ENCODE measurements around the gene LDLRAD4. TPM values are rescaled to one million over a fixed set of nuclear protein-coding genes. Genes with fewer than 3 reads are reported as not detected.

LDLRAD4 gene
- total RNA-seq, 1 donor from 2014 or later = 30.5 TPM

DNA sequence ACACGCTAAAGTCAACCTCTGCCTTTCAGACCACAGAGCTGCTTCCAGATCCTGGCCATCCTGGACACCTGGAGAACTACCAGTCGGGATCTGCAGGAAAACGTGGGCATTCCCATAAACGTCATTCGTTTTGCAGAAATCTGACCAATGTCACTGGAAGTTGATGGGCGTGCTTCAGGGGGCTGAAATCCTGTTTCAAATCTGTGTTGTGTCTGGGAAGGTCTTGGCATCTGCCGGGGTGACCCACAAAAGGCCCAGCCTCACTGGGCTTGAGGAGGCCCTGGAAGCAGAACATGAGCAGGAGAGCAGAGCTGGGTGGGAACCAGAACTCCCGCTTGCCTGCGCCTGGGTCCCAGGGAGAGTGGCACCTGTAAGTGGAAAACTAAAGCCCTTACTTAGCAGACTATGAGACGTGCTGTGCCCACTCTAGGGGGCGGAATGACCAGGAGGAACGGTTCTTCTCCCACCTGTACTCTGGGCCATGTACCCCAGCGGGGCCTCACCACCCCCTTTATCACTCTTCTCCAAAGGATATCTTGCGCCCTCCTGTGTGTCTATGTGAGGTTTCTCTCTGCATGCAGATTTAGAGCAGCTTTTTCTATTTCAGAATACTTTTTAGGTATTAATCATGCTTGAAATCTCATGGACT, 306.9 kb downstream of the LDLRAD4 start:
- Mint-ChIP-seq H3K4me3 (ENCODE audit: low read depth) (no peak overlapping the region), H3K4me1 (ENCODE audit: low read depth) (peaks cover 3% of the 10 kb centered on the region), H3K27ac (no peak overlapping the region), H3K36me3 (ENCODE audit: low read depth) (no peaks in the 10 kb centered on the region), H3K27me3 (ENCODE audit: low read depth) (no peaks in the 10 kb centered on the region), H3K9me3 (no peaks in the 10 kb centered on the region)
- DNase-seq (ENCODE audit: low spot score) = no peak
- intact Hi-C loops (cut with micrococcal nuclease) = no loop called here

DNA sequence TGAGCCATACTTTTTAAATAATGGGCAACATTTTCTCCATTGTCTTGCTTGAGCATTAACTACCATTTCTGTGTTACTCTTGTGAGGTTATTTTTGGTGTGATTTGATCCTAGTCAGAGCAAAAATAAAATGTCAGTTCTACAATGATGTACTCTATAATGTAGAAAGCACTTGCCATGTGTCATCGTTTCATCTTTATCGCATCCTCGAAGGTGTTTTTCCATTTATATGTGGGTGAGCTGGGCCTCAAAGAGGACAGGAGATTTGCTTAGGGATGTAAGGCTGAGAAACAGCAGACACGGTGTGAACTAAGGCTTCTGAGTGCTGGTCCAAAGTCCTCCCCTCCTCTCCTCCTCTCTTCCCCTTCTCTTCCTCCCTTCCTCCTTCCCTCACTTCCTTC, 308.0 kb downstream of the LDLRAD4 start:
- H3K27me3 Mint-ChIP-seq (ENCODE audit: low read depth) = no peaks in the 10 kb centered on the region
- no peak for DNase-seq (ENCODE audit: low spot score)
- no peaks in the 10 kb centered on the region for H3K36me3 Mint-ChIP-seq (ENCODE audit: low read depth)
- H3K9me3 Mint-ChIP-seq = no peaks in the 10 kb centered on the region
- peaks cover 3% of the 10 kb centered on the region for H3K4me1 Mint-ChIP-seq (ENCODE audit: low read depth)
- intact Hi-C loops (cut with micrococcal nuclease) = no loop called here
- peak overlapping the region; percentile 5 for H3K27ac Mint-ChIP-seq
- H3K4me3 Mint-ChIP-seq (ENCODE audit: low read depth) = no peak overlapping the region

DNA sequence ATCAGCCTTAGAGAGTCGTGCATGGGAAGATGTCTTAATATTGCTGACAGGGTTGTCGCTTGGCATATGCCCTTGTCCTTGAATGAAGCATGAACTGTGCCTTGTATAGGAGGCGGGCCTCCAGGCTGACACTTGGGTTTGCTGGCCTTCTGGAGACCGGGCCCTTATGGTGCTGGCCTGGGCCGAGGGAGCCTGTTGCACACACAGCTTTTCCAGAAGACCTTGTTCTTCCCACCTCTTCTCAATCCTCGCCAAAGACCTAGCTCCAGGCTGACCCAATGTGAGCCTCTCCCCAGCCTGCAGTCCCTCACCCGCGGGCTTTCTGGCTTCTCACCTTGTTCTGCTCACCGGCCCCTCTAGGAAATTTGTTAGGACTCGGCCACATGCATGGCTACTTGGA, 308.7 kb downstream of the LDLRAD4 start:
- no peaks in the 10 kb centered on the region for H3K9me3 Mint-ChIP-seq
- no peak overlapping the region for H3K27ac Mint-ChIP-seq
- no peaks in the 10 kb centered on the region for H3K36me3 Mint-ChIP-seq (ENCODE audit: low read depth)

DNA sequence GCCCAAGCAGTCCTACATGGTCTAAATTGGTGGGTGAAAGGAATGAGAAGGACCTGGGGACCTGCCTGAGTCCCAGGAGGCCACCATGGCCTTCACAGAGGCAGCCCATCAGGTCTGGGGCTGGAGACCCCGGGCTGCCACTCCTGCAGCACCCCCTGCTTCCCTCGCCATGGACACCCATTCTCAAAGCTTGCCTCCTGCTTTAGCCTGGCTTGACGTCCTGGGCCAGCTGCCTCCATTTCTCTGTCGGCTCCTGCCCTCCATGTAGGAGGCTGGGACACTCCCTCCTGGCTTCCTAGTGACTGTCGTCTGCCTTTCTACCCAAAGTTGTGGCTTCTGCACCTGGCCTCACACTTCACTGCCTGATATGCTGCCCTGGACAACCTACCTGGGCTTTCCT, 309.2 kb downstream of the LDLRAD4 start:
- no peaks in the 10 kb centered on the region for H3K27me3 Mint-ChIP-seq (ENCODE audit: low read depth)
- DNase-seq (ENCODE audit: low spot score) = no peak
- intact Hi-C loops (cut with micrococcal nuclease) = no loop called here
- no peaks in the 10 kb centered on the region for H3K9me3 Mint-ChIP-seq
- H3K4me3 Mint-ChIP-seq (ENCODE audit: low read depth) = no peak overlapping the region
- peaks cover 3% of the 10 kb centered on the region for H3K4me1 Mint-ChIP-seq (ENCODE audit: low read depth)
- no peaks in the 10 kb centered on the region for H3K36me3 Mint-ChIP-seq (ENCODE audit: low read depth)
- no peak overlapping the region for H3K27ac Mint-ChIP-seq

More for the DNA sequence above, 308.7 kb downstream of the LDLRAD4 start:
- no peak for DNase-seq (ENCODE audit: low spot score)
- H3K27me3 Mint-ChIP-seq (ENCODE audit: low read depth) = no peaks in the 10 kb centered on the region
- intact Hi-C loops (cut with micrococcal nuclease) = no loop called here
- H3K4me3 Mint-ChIP-seq (ENCODE audit: low read depth) = no peak overlapping the region
- peaks cover 3% of the 10 kb centered on the region for H3K4me1 Mint-ChIP-seq (ENCODE audit: low read depth)

DNA sequence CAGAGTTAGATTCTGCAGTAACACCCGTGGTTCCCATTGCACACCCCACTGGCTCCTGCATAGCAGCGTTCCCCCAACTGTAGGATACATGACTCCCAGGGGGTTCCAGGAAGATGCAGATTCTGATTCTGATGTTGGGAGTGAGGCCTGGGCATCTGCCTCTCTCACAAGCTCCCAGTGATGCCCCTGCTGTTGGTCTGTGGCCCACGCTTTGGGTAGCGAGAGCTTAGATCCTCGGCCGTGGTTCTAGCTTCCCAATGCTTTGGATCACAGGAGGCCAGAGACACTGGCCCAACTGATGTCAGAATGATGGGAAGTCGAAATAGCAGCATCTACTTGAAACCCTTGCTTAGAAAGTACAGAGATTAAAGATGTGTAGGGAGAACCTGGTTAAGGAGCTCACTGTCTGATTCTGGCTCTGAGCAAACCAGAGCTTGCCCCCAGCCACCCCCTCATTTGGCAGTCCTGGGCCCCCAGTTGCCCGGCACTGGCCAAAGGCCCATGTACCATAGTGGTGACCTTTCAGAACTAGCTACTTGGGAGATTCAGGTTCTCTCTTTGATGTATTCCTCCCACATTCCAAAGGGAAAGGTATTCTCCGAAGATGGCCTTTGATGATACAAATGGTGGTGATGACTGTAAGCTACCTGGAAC, 310.3 kb downstream of the LDLRAD4 start:
- DNase-seq (ENCODE audit: low spot score) = no peak
- no peak overlapping the region for H3K27ac Mint-ChIP-seq
- no peaks in the 10 kb centered on the region for H3K27me3 Mint-ChIP-seq (ENCODE audit: low read depth)

DNA sequence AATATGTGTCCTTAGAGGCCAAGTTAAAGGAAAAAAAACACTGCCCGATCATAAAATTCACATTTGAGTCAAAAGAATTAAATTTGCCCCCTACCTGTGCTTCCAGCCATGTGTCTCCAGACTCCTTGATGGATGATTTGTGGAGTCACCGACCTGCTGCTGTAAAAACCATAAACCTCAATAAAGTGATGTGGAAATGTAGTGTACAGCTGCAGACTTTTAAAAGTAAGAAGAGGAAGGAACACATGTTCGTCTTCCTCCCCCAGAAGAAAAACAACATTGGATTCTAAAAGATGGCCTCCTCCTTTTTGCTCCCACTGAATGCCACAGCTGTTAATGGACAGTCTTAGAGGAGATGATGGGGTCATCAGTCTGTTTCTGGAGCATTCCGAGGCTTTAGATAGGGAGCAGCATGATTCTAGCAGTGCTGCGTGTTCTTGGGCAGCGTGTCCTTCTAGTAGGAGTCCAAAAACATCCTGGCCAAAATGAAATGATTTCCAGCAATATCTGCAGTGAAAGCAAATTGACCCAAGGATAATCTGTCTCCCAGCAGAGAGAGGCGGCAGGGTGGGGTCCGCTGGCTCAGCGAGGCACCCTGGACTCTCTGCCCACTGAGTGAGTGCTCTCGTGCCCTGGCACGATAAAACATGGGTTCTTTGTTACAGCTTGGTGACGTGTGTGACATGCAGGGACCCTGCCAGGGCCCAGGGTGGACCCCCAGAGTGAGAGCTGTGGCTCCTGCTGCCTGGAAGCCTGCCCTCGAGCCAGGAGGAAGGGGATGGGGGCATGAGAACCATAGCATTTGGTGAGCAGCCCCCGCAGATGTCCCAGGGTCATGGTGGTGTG, 311.7 kb downstream of the LDLRAD4 start:
- Mint-ChIP-seq H3K9me3 (no peaks in the 10 kb centered on the region), H3K4me3 (ENCODE audit: low read depth) (no peak overlapping the region), H3K27me3 (ENCODE audit: low read depth) (no peaks in the 10 kb centered on the region), H3K4me1 (ENCODE audit: low read depth) (peaks cover 11% of the 10 kb centered on the region), H3K27ac (no peak overlapping the region), H3K36me3 (ENCODE audit: low read depth) (peaks cover 4% of the 10 kb centered on the region)
- no peak for DNase-seq (ENCODE audit: low spot score)
- intact Hi-C loops (cut with micrococcal nuclease) = loop anchor here (10.0 kb wide), 1 partner anchor 315 kb away; the partner anchor contains the start of gene LDLRAD4

More for the DNA sequence above, 310.3 kb downstream of the LDLRAD4 start:
- H3K9me3 Mint-ChIP-seq = no peaks in the 10 kb centered on the region
- H3K36me3 Mint-ChIP-seq (ENCODE audit: low read depth) = peaks cover 4% of the 10 kb centered on the region
- peaks cover 10% of the 10 kb centered on the region for H3K4me1 Mint-ChIP-seq (ENCODE audit: low read depth)
- no peak overlapping the region for H3K4me3 Mint-ChIP-seq (ENCODE audit: low read depth)
- intact Hi-C loops (cut with micrococcal nuclease) = no loop called here

DNA sequence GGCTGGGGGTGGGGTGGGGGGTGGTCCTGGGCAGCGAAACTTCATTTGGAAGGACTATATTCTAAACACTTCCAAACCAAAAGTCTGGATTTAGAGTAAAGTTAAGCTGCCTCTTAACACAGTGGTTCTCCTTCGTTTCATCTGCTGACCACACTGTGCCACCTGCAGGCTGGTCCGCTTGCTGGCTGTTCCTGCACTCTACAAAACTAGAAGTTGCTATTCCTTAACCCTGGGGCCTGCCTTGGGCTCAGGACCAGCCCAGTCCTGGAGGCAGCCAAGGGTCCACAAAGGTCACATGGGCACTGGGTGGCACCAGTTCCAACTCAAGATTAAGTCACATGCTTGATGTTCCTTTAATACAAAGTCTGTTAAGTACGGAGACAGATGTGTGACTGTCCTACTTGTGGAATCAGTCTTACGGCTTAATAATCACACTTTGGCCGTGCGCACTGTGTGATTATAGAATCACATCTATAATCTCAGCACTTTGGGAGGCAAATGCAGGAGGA, 312.4 kb downstream of the LDLRAD4 start:
- H3K9me3 Mint-ChIP-seq = no peaks in the 10 kb centered on the region
- intact Hi-C loops (cut with micrococcal nuclease) = loop anchor here (10.0 kb wide), 1 partner anchor 316 kb away; the partner anchor contains the start of gene LDLRAD4
- H3K27ac Mint-ChIP-seq = no peak overlapping the region
- DNase-seq (ENCODE audit: low spot score) = no peak
- H3K27me3 Mint-ChIP-seq (ENCODE audit: low read depth) = no peaks in the 10 kb centered on the region
- no peak overlapping the region for H3K4me3 Mint-ChIP-seq (ENCODE audit: low read depth)
- H3K4me1 Mint-ChIP-seq (ENCODE audit: low read depth) = peaks cover 11% of the 10 kb centered on the region
- H3K36me3 Mint-ChIP-seq (ENCODE audit: low read depth) = peaks cover 4% of the 10 kb centered on the region

DNA sequence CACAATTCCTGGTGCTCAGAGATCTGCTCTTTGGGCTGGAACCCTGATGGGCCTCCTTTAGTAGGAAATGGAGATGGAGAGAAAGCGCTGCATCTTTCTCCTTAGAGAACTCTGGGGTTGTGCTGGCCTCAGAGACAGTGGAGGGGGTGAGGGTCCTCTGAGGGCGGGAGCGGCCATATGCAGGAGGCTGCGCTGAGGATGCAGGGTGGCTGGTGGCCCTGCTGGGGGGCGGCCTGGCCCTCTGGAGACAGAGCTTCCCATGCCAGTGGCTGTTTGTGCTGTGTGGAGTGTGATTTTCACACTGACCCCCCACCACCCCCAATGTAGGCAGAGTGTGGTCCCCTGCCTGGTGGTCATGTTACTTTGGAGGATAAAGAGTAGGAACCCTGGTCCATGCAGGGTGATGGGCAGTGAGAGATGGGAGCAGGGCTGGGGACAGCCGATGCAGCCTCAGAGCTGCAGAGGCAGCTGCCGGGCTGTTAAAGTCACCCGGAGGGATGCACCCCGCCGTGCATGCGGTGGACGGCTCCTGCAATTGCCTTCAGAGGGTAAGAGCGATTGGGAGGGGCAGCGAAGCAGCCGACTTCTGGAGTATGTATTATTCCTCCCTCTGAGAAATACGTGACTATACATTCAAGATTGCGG, 313.2 kb downstream of the LDLRAD4 start:
- intact Hi-C loops (cut with micrococcal nuclease) = loop anchor here (10.0 kb wide), 1 partner anchor 317 kb away; the partner anchor contains the start of gene LDLRAD4
- H3K9me3 Mint-ChIP-seq = no peaks in the 10 kb centered on the region
- H3K4me3 Mint-ChIP-seq (ENCODE audit: low read depth) = no peak overlapping the region
- H3K4me1 Mint-ChIP-seq (ENCODE audit: low read depth) = peaks cover 11% of the 10 kb centered on the region
- H3K36me3 Mint-ChIP-seq (ENCODE audit: low read depth) = peaks cover 4% of the 10 kb centered on the region
- no peak overlapping the region for H3K27ac Mint-ChIP-seq
- no peaks in the 10 kb centered on the region for H3K27me3 Mint-ChIP-seq (ENCODE audit: low read depth)
- DNase-seq (ENCODE audit: low spot score) = no peak

DNA sequence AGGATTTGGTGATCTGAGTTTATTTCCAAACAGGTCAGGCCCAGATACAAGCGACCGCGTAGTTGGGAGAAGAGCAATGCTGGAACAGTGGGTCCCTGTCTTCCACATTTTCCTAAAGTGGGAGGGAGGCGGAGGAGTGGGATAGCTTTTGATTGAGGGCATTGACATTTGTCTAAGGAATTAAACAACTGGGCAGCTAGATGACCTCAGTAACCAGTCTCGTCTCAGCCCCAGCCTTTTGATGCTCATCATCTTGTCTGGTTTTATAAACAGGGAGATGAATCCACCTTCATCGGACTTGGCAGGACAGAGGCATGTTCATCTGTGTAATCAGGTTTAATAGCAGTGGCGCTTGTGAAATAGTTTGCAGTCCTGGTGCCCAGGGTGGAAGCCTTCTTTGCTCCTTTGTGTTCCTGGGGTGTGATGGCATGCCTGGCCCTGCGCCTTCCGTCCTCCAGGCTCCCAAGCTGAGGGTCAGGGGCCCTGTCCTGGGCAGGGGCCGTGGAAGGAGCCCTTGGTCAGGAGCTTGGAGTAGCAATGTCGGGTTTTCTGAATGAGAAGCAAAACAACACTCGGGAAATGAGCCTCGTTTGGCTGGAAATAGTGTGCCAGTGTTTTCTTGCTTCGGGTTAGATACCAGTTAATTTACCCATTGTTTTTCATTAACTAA, 314.0 kb downstream of the LDLRAD4 start:
- H3K27ac Mint-ChIP-seq = no peak overlapping the region
- peaks cover 11% of the 10 kb centered on the region for H3K4me1 Mint-ChIP-seq (ENCODE audit: low read depth)
- intact Hi-C loops (cut with micrococcal nuclease) = loop anchor here (10.0 kb wide), 1 partner anchor 318 kb away; the partner anchor contains the start of gene LDLRAD4
- H3K4me3 Mint-ChIP-seq (ENCODE audit: low read depth) = no peak overlapping the region
- no peaks in the 10 kb centered on the region for H3K9me3 Mint-ChIP-seq
- peaks cover 4% of the 10 kb centered on the region for H3K36me3 Mint-ChIP-seq (ENCODE audit: low read depth)
- no peaks in the 10 kb centered on the region for H3K27me3 Mint-ChIP-seq (ENCODE audit: low read depth)
- no peak for DNase-seq (ENCODE audit: low spot score)

DNA sequence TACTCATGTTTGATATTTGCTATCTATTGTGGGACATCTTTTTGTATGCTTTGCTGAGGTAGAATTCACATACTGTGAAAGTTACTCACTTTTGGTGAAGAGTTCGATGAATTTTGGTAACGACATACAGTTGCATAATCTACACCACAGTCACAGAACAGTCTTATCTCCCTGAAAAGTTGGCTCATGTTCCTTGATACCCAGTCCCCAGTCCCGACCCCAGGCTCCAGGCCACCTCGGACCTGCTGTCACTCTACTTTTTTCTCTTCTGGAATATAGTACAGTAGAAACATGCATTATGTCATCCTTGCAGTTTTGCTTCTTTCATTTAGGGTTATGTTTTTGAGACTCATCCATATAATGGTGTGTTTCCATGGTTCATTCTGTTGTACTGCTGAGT, 316.1 kb downstream of the LDLRAD4 start:
- no peaks in the 10 kb centered on the region for H3K27me3 Mint-ChIP-seq (ENCODE audit: low read depth)
- no peak overlapping the region for H3K27ac Mint-ChIP-seq
- H3K9me3 Mint-ChIP-seq = no peaks in the 10 kb centered on the region
- no peak overlapping the region for H3K4me3 Mint-ChIP-seq (ENCODE audit: low read depth)
- no peak for DNase-seq (ENCODE audit: low spot score)
- intact Hi-C loops (cut with micrococcal nuclease) = loop anchor here (10.0 kb wide), 1 partner anchor 320 kb away; the partner anchor contains the start of gene LDLRAD4
- peaks cover 20% of the 10 kb centered on the region for H3K4me1 Mint-ChIP-seq (ENCODE audit: low read depth)
- H3K36me3 Mint-ChIP-seq (ENCODE audit: low read depth) = peaks cover 4% of the 10 kb centered on the region

DNA sequence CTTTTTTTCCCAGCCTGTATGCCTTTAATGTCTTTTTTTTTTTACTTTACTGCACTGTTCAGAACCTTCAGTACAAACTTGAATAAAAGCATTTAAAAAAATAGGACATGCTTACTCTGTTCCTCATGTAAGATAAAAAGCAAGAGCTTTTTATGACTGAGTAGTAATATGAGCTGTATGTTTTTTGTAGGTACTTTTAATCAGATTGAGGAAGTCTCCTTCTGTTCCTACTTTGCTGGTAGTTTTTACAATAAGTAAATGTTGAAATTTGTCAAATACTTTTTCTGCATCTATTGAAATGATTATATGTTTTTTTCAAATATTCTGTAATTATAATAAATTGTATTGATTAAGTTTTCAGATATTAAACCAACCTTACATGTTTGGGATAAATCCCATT, 318.0 kb downstream of the LDLRAD4 start:
- Mint-ChIP-seq H3K27ac (no peak overlapping the region), H3K27me3 (ENCODE audit: low read depth) (no peaks in the 10 kb centered on the region), H3K4me3 (ENCODE audit: low read depth) (no peak overlapping the region), H3K36me3 (ENCODE audit: low read depth) (peaks cover 4% of the 10 kb centered on the region), H3K4me1 (ENCODE audit: low read depth) (peaks cover 25% of the 10 kb centered on the region), H3K9me3 (no peaks in the 10 kb centered on the region)
- intact Hi-C loops (cut with micrococcal nuclease) = loop anchor here (10.0 kb wide), 1 partner anchor 322 kb away; the partner anchor contains the start of gene LDLRAD4
- DNase-seq (ENCODE audit: low spot score) = no peak
